Neutrophil (primary cell): ENCODE results near the gene RPLP2.

Experiments used
- H3K27ac ChIP-seq: fragments of 200-600 bp; sonication (generic); 2 replicates; pipeline ENCODE4 v1.5.1; 2016; ENCODE audit warnings: mild to moderate bottlenecking, moderate library complexity
- H3K27me3 ChIP-seq: fragments of 200-600 bp; sonication (generic); 2 replicates; pipeline ENCODE4 v1.6.0; 2016; ENCODE audit warnings: mild to moderate bottlenecking
- H3K36me3 ChIP-seq: fragments of 200-600 bp; sonication (generic); 2 replicates; pipeline ENCODE4 v1.5.1; 2017
- H3K4me1 ChIP-seq, 2 experiments: fragments of 200-600 bp in 1 of 2; sonication (generic) in 1 of 2; 1 replicate in 1 of 2; 2 replicates in 1 of 2; pipeline versions ENCODE4 v1.5.1 to v1.6.1; 2013 to 2016; ENCODE audit warnings: low read depth in 1 of 2, low read length in 1 of 2, mild to moderate bottlenecking in 1 of 2, moderate library complexity in 1 of 2; ENCODE audit not compliant: control insufficient read depth in 1 of 2, insufficient read depth in 1 of 2
- H3K4me3 ChIP-seq, 2 experiments: fragments of 200-600 bp in 1 of 2; sonication (generic) in 1 of 2; 1 replicate in 1 of 2; 2 replicates in 1 of 2; pipeline ENCODE4 v1.5.1; 2013 to 2016; ENCODE audit warnings: low read depth in 1 of 2, low read length in 1 of 2, mild to moderate bottlenecking in 1 of 2, moderate library complexity in 1 of 2
- H3K9me3 ChIP-seq: fragments of 200-600 bp; sonication (generic); 2 replicates; pipeline ENCODE4 v1.5.1; 2016
- TF ChIP-seq, protein P1 (sequence below): fragments of 200-600 bp; sonication (generic); IDR thresholded peaks from 2 replicates; pipeline ENCODE4 v1.5.1; 2016; ENCODE audit warnings: antibody characterized with exemption

RPLP2 gene

DNA sequence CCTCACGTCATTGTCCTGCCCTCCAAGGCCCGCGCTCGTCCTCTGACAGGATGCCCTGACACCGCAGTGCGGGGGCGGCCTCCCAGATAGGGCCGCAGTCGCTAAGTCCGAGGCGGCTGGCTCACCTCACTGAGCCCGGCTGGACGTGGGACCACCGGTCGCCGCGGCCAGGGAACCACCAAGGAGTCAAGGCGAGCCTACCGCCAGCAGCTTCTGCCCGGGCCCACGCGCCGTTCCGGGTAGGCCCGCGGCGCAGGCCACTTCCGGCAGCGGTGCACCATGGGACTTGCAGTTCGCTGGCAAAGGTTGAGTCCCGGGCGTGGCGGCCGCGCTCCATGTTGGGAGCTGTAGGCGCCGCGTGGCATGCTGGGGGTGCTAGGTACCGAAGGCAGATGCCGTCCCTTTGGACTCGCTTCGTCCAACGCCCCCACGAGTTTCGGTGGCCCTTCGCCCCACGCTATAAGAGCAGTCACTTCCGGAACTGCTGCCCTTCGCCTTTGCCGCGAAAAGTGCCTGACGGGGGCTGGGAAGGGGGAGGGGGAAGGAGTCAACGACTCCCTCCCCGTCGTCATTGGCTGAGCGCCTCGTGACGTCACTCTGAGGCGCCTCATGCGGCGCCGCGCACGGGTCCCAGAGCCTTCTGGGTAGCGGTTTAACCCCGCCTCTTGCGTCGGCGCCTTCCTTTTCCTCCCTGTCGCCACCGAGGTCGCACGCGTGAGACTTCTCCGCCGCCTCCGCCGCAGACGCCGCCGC lies at the start of gene RPLP2:
RPLP2 (plus strand) TSS at position 681 of the 753 bp plus-strand sequence. CDS start 268 bp downstream, outside the sequence.
- TF ChIP-seq, protein P1, sequence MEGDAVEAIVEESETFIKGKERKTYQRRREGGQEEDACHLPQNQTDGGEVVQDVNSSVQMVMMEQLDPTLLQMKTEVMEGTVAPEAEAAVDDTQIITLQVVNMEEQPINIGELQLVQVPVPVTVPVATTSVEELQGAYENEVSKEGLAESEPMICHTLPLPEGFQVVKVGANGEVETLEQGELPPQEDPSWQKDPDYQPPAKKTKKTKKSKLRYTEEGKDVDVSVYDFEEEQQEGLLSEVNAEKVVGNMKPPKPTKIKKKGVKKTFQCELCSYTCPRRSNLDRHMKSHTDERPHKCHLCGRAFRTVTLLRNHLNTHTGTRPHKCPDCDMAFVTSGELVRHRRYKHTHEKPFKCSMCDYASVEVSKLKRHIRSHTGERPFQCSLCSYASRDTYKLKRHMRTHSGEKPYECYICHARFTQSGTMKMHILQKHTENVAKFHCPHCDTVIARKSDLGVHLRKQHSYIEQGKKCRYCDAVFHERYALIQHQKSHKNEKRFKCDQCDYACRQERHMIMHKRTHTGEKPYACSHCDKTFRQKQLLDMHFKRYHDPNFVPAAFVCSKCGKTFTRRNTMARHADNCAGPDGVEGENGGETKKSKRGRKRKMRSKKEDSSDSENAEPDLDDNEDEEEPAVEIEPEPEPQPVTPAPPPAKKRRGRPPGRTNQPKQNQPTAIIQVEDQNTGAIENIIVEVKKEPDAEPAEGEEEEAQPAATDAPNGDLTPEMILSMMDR = peak; percentile 46
- H3K4me3 ChIP-seq = peak within 1 kb of the TSS; percentile 59 to 98
- no peaks in the 10 kb centered on the region for H3K27me3 ChIP-seq
- H3K27ac ChIP-seq = peak within 1 kb of the TSS; percentile 93
- H3K4me1 ChIP-seq = peaks cover 38 to 43% of the 10 kb centered on the region in 2 experiments
- H3K9me3 ChIP-seq = no peaks in the 10 kb centered on the region
- H3K36me3 ChIP-seq = peaks cover 19% of the 10 kb centered on the region

GRCh38 chr11:760236-760635 lies 49.5 kb upstream of the RPLP2 start:
- peak overlapping the region; percentile 47 for H3K27ac ChIP-seq
- TF ChIP-seq, protein P1 = no peak
- no peaks in the 10 kb centered on the region for H3K27me3 ChIP-seq
- peaks cover 19% of the 10 kb centered on the region for H3K9me3 ChIP-seq
- peaks cover 21 to 24% of the 10 kb centered on the region in 2 experiments for H3K4me1 ChIP-seq
- no peak overlapping the region for H3K4me3 ChIP-seq
- H3K36me3 ChIP-seq = peaks cover 100% of the 10 kb centered on the region

- TF ChIP-seq, protein P1 = no peak
- H3K9me3 ChIP-seq = peaks cover 19% of the 10 kb centered on the region
- H3K36me3 ChIP-seq = peaks cover 100% of the 10 kb centered on the region
- no peak overlapping the region for H3K4me3 ChIP-seq
- H3K4me1 ChIP-seq = peaks cover 7 to 14% of the 10 kb centered on the region in 2 experiments
- no peaks in the 10 kb centered on the region for H3K27me3 ChIP-seq
- peak overlapping the region; percentile 41 for H3K27ac ChIP-seq
Measured at GRCh38 chr11:761526-762108, 48.1 kb upstream of the RPLP2 start.

- peaks cover 7% of the 10 kb centered on the region in 2 experiments for H3K4me1 ChIP-seq
- H3K4me3 ChIP-seq = no peak overlapping the region
- peaks cover 93% of the 10 kb centered on the region for H3K36me3 ChIP-seq
- H3K9me3 ChIP-seq = peaks cover 19% of the 10 kb centered on the region
- TF ChIP-seq, protein P1 = no peak
- H3K27me3 ChIP-seq = no peaks in the 10 kb centered on the region
- peak overlapping the region; percentile 31 for H3K27ac ChIP-seq
Measured at GRCh38 chr11:762421-763072, 47.2 kb upstream of the RPLP2 start.

GRCh38 chr11:763073-763463 lies 46.7 kb upstream of the RPLP2 start:
- H3K4me3 ChIP-seq = no peak overlapping the region
- TF ChIP-seq, protein P1 = no peak
- peaks cover 88% of the 10 kb centered on the region for H3K36me3 ChIP-seq
- H3K9me3 ChIP-seq = peaks cover 19% of the 10 kb centered on the region
- H3K4me1 ChIP-seq = peaks cover 6 to 7% of the 10 kb centered on the region in 2 experiments
- H3K27me3 ChIP-seq = no peaks in the 10 kb centered on the region
- H3K27ac ChIP-seq = peak overlapping the region; percentile 59
